Fibroblast of skin of right biceps (primary cell): ENCODE data around the gene ZNF490.
"Not testable (repeated sequence)": the region's sequence is repeated elsewhere in the genome, so short reads cannot be mapped to it uniquely, and the experiment has no call there.

Experiments
- DNase-seq: peaks from one replicate; pipeline ENCODE4 v3.0.0-alpha.2; 2013

The ZNF490 gene

DNA sequence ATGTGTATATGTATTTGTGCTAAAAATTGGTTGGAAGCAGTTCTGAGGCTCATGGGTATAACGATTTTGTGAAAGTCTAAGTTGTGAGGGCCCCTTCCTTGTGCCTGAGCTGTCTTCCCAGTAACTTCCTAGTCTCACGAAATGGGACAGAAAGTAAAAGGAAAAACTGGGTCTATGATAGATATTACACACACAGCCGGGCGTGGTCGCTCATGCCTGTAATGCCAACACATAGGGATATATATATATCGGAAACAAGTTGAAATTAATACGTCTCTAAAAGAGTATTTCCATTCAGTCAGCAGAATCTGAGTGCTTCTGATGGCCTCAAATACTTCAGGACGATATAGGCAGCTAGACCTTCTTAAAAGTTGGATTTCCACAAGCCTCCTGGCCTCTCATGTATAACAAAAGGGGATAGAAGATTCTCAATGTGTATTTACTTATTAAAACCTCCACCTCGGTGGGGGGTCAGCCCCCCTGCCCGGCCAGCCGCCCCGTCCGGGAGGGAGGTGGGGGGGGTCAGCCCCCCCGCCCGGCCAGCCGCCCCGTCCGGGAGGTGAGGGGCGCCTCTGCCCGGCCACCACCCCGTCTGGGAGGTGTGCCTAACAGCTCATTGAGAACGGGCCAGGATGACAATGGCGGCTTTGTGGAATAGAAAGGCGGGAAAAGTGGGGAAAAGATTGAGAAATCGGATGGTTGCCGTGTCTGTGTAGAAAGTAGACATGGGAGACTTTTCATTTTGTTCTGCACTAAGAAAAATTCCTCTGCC is 10.8 kb upstream of the ZNF490 start:
- not testable (repeated sequence) for DNase-seq

DNA sequence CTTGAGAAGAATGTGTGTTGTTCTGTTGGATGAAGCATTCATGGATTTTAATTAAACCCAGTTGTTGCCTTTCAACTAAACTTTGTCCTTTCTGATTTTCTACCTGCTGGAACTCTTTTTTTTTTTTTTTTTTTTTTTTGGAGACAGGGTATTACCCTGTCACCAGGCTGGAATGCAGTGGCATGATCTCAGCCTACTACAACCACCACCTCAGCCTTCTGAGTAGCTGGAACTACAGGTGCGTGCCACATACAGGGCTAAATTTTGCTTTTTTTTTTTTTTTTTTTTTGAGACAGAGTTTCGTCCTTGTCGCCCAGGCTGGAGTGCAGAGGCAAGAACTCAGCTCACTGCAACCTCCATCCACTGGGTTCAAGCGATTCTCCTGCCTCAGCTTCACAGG is 7.0 kb upstream of the ZNF490 start:
- no peak for DNase-seq

DNA sequence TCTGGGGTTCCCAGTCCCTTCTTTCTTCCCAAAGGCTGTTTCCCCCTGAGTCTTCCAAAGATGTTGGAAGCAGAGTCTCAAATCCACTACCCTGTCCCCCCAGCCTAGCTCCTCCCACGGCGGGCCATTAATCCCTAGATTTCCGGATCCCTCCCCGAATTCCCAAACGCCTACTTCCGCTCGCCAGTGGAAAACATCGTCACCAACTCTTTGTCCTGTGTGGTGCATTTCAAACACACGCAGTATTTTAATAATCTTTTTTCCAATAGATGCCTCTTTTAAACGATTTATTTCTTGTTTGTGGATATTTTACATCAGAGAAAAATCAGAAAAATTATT is 717 bp upstream of the ZNF490 start:
- DNase-seq, result peak; percentile 79

DNA sequence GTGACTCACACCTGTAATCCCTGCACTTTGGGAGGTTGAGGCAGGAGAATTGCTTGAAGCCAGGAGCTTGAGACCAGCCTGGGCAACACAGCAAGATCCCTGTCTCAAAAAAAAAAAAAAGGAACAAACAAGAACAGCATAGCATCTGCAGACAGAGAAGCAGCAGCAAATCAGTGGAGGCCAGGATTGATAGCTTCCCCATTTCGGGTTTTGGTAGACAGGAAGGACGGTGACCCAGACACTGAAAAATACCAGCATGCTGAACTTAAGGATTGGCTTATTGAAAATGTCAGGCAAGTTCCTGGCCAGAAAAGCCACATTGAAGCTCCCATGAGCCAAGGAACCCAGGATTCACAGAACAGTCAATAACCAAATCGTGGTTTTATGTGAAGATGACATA is 3.0 kb downstream of the ZNF490 start:
- no peak for DNase-seq

DNA sequence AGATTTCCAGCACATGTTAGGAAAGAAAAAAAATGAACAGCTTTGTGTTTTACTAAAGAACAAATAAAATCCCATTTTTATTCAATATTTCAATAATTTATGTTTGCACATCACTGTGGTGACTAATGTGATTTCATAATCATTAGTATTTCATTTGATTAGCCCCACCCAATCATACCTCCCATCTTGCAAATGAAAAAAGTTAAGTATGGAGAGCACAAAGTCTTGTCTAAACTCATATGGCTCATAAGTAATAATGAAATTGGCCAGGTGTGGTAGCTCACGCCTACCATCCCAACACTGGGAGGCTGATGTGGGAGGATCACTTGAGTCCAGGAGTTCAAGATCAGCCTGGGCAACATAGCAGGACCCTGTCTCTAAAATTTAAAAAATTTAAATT is 3.8 kb downstream of the ZNF490 start:
- no peak for DNase-seq

DNA sequence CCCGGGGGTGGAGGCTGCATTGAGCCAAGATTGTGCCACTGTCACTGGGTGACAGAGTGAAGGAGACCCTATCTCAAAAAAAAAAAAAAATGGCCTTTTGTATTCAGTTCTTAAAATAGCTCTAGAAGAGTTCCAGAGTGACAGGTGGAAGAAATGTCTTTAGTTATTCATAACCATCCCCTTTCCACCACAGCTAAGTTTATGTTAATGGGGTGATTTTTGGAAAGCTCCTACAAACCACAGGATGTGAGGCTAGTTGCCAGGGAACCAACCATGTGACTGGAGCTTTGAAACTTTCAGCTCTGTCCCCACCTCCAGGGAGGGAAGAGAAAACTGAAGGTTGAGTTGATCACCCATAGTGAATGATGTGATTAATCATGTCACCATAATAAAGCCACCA is 6.9 kb downstream of the ZNF490 start:
- peak; percentile 24 for DNase-seq

DNA sequence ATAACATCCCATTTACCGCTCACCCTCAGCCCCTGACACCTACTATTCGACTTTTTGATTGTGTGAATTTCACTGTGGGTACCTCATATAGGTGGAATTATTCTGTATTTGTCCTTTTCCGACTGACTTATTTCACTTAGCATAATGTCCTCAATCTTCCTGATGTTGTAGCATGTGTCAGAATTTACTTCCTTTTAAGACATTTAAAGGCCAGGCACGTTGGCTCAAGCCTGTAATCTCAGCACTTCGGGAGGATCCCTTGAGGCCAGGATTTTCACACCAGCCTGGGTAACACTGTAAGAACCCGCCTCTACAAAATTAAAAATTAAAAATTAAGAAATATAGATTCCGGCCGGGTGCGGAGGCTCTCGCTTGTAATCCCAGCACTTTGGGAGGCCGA is 13.0 kb downstream of the ZNF490 start:
- no peak for DNase-seq

DNA sequence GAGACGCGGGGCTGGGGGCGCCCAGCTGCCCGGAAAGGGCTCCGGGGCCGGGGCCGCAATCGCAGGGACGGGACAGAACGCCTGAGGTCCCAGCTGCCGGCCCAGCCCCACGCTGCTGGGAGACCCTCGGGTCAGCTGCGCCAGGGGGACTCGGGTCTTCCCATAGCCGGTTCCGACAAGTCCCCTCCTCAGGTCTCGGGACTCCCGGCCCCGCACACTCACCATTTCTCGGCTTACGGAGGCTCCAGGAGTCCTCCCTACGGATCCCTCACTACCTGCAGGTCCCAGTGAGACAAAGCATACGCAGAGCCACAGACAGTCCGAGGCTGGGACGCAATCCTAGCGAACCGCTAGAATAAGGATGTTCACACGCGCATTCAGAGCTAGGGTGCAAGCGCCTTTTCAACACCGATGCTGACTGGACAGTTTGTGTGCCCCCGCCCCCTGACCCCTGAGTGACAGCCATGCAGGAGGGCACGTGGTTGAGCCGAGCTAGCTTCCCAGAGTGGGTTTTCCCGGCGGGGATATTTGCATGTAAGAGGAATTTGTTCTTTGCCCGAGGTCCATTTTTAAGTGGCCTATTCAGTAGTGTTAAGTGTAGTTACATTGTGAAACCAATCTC is 13.6 kb downstream of the ZNF490 start:
- no peak for DNase-seq

DNA sequence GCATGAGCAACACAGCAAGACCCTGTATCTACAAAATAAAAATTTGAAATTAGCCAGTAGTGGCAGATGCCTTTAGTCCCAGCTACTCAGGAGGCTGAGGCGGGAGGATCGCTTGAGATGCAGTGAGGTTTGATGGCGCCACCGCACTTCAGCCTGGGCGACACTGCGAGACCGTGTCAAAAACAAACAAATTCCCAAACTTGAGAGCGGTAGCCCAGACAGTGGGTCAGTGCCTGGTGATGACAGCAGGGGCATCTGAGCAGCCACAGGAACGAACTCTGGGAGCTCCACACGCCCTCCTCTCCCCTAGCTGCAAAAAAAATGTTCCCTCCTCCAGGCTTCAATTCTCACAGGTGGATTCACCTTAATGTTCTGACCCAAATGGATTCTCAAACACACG is 14.1 kb downstream of the ZNF490 start:
- no peak for DNase-seq

DNA sequence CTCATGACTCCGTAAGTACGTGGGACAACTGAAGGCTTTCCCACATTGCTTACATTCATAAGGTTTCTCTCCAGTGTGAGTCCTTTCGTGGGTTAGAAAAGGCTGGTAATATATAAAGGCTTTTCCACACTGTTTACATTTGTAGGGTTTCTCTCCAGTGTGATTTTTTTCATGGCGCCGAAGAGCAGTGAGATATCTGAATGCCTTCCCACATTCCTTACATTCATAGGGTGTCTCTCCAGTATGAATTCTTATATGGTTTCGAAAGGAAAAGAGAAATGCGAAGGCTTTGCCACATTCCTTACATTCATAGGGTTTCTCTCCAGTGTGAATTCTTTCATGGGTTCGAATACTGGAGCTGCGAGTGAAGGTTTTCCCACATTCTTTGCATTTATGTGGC is 29.5 kb downstream of the ZNF490 start:
- DNase-seq, result peak; percentile 7

DNA sequence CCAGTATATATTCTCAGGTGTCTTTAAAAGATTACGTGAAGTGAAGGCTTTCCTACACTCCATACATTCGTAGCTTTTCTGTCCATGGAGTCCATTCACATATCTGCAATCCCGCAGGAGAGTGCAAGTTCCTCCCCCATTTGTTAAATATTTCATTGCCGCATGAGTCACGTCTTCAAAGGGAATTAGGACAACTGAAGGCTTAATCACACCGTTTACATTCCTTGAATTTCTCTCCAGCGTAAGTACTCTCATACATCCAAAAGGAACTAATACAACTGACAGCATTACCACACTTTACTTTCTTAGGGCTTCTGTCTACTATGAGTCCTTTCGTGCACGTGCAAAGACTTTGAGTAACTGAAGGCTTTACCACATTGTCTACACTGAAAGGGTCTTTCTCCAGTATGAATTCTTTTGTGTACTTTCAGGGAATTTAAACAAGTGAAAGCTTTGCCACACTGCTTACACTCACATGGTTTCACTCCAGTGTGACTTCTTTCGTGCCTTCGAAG is 30.4 kb downstream of the ZNF490 start:
- peak; percentile 78 for DNase-seq

DNA sequence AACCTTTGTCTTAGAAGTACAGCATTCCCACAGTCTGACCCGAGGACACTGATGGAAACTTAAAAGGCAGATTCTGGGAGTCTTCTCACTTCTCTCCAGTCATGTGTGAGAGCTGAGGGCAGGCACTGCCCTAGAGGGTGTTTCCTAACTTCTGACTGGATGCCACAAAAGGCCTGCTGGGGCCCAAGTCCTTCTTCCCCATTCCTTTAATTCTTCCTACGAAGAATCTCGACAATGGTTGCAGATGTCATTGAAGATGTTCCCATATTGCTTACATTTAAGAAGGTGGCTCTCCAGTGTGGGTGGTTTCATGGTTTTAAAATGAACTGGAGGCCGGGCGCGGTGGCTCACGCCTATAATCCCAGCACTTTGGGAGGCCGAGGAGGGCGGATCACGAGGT is 32.0 kb downstream of the ZNF490 start:
- no peak for DNase-seq

DNA sequence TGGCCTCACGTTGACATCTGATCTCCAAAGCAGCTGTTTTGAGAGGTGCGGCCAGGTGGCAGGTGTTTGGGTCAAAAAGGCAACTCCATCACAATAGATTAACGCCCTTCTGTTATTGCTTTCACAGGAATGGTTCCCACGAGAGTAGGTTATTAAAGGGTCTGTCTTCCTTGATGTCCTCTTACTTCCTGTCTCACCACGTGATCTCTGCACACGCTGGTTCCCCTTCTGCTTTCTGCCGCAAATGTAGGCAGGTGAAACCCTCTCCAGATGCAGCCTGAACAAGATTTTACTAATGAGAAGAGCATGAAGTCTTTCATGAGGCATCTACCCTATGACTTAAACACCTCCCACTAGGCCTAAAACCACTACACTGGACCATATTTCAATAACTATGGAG is 36.6 kb downstream of the ZNF490 start:
- DNase-seq, result no peak

DNA sequence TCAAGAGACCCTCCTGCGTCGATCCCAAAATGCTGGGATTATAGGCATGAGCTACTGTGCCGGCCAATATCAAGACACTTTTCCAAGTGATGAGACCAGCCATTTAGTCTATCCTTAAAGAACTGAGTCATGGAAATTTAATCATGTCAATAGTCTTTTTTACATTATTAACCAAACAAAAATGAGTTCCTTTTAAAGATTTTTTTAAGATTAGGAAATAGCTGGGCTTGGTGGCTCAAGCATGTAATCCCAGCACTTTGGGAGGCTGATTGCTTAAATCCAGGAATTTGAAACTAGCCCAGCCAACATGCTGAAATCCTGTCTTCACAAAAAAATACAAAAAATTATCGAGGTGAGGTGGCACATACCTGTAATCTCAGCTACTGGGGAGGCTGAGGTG is 42.7 kb downstream of the ZNF490 start:
- no peak for DNase-seq

DNA sequence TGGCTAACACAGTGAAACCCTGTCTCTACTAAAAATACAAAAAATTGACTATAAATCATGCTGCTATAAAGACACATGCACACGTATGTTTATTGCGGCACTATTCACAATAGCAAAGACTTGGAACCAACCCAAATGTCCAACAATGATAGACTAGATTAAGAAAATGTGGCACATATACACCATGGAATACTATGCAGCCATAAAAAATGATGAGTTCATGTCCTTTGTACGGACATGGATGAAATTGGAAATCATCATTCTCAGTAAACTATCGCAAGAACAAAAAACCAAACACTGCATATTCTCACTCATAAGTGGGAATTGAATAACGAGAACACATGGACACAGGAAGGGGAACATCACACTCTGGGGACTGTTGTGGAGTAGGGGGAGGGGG is 44.2 kb downstream of the ZNF490 start:
- not testable (repeated sequence) for DNase-seq

DNA sequence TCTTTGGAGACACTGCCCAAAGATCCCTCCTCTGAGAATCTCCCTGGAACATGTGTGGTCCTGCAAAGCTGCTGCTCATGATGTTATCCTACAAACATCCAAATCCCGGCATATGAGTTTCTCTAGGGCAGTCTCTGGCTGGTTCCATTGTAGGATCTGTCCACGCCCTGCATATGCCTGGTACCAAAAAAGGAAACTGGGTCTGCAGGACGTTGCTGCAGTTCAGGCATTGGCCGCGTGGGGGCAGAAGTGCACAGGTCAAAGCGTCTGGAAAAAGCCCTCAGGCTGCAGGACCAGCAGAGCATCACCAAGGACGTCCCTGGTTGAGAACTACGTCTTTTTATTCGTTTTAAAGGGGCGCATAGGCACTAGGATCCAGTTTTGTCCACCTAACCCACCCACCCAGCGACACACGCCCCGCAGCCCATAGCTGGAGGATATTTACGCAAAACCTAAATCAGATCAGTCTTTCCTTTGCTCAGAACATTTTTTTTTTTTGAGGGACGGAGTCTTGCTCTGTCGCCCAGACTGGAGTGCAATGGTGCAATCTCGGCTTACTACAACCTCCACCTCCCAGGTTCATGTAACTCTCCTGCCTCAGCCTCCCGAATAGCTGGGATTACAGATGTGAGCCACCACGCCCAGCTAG is 46.5 kb downstream of the ZNF490 start:
- DNase-seq, result peak; percentile 79

DNA sequence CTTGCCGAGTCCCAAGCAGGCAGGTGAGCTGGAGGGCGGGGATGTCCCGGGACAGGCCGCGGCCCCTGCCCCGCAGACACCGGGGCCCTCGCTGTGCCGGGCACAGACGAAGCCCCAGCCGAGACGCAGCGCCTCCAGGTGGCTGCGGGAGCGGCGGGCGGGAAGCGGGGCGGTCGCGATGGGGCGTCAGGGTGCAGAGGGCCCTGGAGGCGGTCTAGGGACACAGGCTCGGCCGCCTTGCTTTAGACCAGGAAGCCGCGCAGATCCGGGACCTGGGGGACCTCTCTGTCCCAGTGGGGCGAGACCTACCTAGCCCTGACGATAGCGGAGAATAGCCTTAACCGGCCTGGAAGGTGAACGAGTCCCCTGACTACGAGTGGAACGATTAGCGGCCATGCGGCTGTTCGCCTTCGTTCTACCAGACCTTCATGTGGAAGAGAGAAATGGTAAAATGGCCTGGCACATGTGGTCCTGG is 55.1 kb downstream of the ZNF490 start:
- no peak for DNase-seq

DNA sequence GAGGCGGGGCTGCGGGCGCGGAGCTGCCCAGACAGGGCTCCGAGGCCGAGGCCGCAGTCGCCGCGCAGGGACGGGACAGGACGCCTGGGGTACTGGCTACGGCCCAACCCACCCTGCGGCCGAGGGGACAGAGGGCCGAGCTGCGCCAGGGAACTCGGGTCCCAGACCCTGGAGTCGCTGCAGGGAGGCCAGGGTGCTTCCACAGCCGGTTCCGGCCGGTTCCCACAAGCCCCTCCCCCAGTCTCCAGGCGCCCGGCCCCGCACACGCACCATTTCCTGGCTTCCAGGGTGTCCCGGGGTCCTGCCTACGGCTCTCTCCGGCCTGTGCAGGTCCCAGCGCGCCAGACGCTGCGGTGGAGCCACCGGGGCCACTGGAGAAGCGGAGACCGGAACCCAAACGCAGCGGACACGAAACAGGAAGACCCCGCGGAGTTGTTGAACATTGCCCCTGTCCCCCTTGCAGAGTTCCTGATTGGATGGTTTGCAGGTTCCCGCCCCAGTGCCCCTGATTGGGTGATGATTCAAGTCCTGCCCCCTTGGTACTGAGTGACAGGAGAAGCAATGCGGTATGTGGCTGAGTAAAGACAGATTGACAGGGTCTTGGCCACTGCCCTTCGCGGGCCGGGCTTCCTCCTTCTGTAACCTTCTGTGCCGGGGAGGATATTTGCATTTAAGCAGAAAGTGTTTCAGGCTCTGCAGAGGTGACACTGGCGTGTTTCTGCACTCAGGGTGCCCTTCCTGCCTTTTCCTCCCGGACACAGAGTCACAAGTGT is 59.4 kb downstream of the ZNF490 start, which contains the start of gene ZNF564:
TSS of gene ZNF564 (minus strand) at position 423 of the 773 bp plus-strand sequence. CDS start at position 273, 150 bp downstream.
- DNase-seq, result peak; percentile 99

DNA sequence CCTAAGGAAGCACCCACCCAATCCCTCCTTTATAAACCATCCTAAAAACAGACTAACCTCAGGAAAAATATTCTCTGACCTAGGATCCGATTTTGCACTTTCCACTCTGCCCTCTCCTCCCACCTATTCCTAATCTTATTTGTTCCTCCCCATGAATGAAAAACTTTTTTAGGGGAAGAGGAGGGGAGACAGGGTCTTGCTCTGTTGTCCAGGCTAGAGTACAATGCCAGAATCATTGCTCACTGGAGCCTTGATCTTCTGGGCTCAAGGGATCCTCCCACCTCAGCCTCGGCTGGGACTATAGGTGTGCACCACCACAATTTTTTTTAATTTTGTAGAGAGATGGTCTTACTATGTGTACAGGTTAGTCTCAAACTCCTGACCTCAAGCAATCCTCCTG is 63.7 kb downstream of the ZNF490 start:
- DNase-seq, result no peak

DNA sequence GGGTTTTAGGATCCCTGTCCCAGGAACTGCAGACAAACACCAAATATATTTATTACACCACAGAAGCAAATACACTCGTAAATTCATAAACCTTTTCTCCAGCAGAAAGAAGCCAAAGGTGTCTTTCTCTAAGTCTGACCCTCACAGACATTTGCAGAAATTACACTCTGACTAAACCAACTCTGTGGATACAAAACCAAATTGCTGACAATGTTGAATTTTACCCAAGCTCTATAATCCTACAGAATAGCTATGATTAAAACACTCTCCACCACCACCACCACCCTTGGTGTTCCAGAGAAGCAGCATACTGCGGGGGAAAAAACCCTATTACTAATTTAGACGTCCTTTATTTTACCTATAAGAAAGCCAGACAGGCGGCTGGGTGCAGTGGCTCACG is 64.5 kb downstream of the ZNF490 start:
- DNase-seq, result no peak

DNA sequence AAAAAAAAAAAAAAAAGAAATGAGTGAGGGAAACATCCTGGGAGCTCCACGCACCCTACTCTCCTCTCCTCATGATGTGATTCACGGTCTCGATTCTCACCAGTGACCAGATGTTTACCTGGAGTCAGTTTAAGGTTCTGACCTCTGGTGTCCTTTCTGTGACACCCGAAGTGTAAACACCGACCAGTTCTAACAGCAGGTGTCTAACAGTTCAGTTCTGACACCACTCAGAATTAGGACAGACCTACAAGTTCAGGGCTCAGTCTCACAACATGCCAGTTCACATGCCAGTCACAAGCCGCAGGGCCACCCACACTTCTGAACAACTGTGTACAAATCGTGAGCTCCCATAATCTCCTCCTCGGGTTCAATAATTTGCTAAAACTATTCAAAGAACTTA is 65.3 kb downstream of the ZNF490 start:
- no peak for DNase-seq

DNA sequence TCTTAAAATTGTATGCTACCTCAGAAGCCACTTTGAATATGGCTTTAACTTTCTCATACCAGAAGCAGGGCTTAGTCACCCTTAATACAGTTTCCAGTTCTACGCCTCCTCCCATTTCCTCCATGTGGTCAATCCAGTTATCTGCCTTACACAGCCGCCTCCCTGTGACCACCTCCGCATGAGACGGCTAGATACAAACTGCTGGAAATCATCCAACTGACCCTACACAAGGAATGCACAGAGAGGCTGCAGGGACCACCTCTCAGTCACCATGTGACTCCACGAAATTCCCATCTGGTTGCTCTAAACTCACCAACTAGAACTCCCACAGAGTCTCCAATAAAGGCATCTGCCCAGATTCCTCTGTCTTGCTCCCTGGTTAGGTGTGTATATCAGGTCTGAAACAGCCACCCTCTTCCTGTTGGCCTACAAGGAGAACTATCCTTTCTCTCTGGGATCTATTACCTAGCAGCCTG is 66.2 kb downstream of the ZNF490 start:
- DNase-seq, result no peak

DNA sequence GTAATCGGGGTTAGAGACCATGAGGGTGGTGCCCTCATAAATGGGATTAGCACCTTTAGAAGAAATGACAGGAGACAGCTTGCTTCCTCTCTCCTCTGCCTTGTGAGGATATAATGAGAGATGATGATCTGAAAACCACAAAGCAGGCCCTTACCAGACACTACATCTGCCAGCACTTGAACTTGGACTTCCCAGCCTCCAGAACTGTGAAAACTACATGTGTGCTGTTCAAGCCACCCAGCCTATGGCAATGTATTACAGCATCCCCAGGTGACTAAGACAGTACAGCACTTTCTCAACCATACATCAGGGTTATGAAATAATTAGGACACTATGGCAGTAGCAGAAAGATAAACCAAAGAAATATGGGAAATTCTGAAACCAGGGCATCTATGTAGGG is 66.8 kb downstream of the ZNF490 start:
- no peak for DNase-seq
